ENCODE results near the gene OR8B2. TPM values are rescaled to one million over a fixed set of nuclear protein-coding genes. Genes with fewer than 3 reads are reported as not detected.

OR8B2 gene
- total RNA-seq, 2 experiments from 2014 or later: not detected

Other genes starting within 250 kb of the OR8B2 start
- not detected for gene OR10D3, start 201.2 kb downstream of the OR8B2 start, total RNA-seq
- gene OR8G1, start 143.4 kb downstream of the OR8B2 start, total RNA-seq: not detected
- gene OR8G5, start 128.1 kb downstream of the OR8B2 start, total RNA-seq: not detected
- not detected for gene OR8D1, start 70.5 kb downstream of the OR8B2 start, total RNA-seq
- not detected for gene OR8D2, start 64.3 kb downstream of the OR8B2 start, total RNA-seq
- gene OR8B3, start 14.5 kb upstream of the OR8B2 start, total RNA-seq: not detected
- not detected for gene OR8B4, start 40.4 kb upstream of the OR8B2 start, total RNA-seq
- gene OR8B8, start 61.2 kb upstream of the OR8B2 start, total RNA-seq: not detected
- gene OR8B12, start 159.2 kb upstream of the OR8B2 start, total RNA-seq: not detected
- gene OR8A1, start 185.5 kb upstream of the OR8B2 start, total RNA-seq: not detected
- not detected for gene PANX3, start 226.9 kb upstream of the OR8B2 start, total RNA-seq
- 10 to 100 TPM; 40.6 to 40.7 TPM for gene TBRG1, start 238.4 kb upstream of the OR8B2 start, total RNA-seq

Data from activated CD8-positive, alpha-beta memory T cell treated with anti-CD3 and anti-CD28 coated beads for 36 hours (primary cell).